GM13977 (cell line): ENCODE data around the gene LAMB4.
A peak's percentile ranks its signal among the peaks of the same experiment; 100 is the strongest.

Experiments used
- DNase-seq: peaks from one replicate; pipeline ENCODE4 v3.0.0; 2012; ENCODE audit warnings: low spot score
- CTCF ChIP-seq: IDR thresholded peaks from 2 replicates; pipeline ENCODE4 v1.5.1; 2012; ENCODE audit warnings: mild to moderate bottlenecking, control low read depth; ENCODE audit not compliant: insufficient read depth; ENCODE audit errors: extremely low read depth, missing control alignments
- in situ Hi-C: fragments of 300-500 bp; cut with MboI; formaldehyde crosslinking; loops from one replicate; pipeline ENCODE4 v1.12.0; 2022; ENCODE audit warnings: low sequenced_read_pairs, low pct_unique_long_range_greater_than_20kb, mixed read lengths, inconsistent platforms; ENCODE audit not compliant: unreplicated experiment

Gene LAMB4

GRCh38 chr7:108104324-108104723 is 25.8 kb downstream of the LAMB4 start:
- DNase-seq, result no peak
- no peak for TF ChIP-seq CTCF
- in situ Hi-C loops, result no loop called here

- DNase-seq, result no peak
- in situ Hi-C loops, result no loop called here
- TF ChIP-seq CTCF, result no peak
These were observed 26.4 kb downstream of the LAMB4 start for GRCh38 chr7:108103558-108104298.

GRCh38 chr7:108102671-108103312 is 27.4 kb downstream of the LAMB4 start:
- in situ Hi-C loops, result no loop called here
- no peak for DNase-seq
- TF ChIP-seq CTCF, result no peak

- in situ Hi-C loops, result no loop called here
- TF ChIP-seq CTCF, result no peak
- no peak for DNase-seq
These were observed 28.4 kb downstream of the LAMB4 start for GRCh38 chr7:108101759-108102158.

- DNase-seq, result no peak
- in situ Hi-C loops, result no loop called here
- no peak for TF ChIP-seq CTCF
These were observed 30.4 kb downstream of the LAMB4 start for GRCh38 chr7:108099713-108100112.

- DNase-seq, result no peak
- in situ Hi-C loops, result no loop called here
- TF ChIP-seq CTCF, result peak; percentile 28
These were observed 32.5 kb downstream of the LAMB4 start for GRCh38 chr7:108097703-108098102.
